NCI-H2107 treated with DMSO at 0.1 percent for 48 hours (cell line): ENCODE data around the gene GAP43.

Experiments used
- DNase-seq: peaks from one replicate; lab custom pipeline; 2025; ENCODE audit not compliant: unreplicated experiment; lab: John Stamatoyannopoulos, UW

Gene GAP43

DNA sequence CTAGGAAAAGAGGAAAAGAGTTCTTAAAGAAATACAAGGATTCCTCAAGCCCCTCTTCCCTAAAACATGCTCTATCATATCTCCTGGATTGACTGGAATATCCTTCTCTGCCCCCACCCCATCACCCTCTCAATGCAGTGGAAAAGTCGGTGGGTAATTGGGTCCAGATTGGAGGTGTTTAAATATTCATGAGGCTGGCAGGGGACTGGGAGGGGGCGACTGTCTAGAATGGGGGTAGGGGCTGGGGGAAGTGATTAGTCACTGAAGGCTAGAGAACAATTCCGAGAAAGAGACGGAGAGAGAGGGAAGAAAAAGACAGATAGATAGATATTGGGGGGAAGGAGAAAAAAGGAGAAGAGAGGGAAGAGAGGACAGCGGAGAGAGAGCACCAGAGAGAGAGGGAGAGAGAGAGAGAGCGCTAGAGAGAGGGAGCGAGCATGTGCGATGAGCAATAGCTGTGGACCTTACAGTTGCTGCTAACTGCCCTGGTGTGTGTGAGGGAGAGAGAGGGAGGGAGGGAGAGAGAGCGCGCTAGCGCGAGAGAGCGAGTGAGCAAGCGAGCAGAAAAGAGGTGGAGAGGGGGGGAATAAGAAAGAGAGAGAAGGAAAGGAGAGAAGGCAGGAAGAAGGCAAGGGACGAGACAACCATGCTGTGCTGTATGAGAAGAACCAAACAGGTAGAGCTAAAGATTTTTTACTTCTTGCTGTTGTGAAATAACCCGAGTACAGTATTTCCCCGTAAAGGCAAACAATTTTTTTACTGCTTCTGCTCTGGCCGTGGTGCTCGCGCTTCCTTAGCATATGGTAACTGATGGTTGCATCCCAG lies at the start of gene GAP43:
TSS of gene GAP43 (plus strand) at position 467 of the 825 bp plus-strand sequence. CDS start at position 647, 180 bp downstream.
- peak; percentile 57 for DNase-seq

GRCh38 chr3:115576325-115576875 lies 46.9 kb upstream of the GAP43 start:
- no peak for DNase-seq

GRCh38 chr3:115577000-115577399 lies 46.3 kb upstream of the GAP43 start:
- DNase-seq = no peak

GRCh38 chr3:115578331-115578730 lies 45.0 kb upstream of the GAP43 start:
- DNase-seq = no peak

DNA sequence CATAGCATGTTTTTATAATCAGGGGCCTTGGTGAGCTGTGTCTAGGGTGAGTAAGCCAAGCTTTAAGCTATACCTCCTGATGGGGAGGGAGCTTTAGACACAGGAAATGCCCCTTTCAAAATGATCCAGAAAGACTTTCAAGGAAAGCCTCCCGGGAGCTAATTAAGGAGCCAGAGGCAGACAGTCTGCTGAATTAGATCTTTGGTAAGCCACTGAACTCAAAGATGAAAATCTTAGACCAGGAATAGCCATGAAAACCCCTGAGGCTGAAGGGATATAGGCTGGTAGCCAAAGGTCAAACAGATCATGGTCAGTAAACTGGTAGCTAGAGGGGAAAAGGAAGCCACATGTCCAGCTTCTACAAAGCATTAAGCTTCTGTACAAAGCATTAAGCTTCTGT lies 42.7 kb upstream of the GAP43 start:
- DNase-seq = no peak

- DNase-seq = no peak
Observed at GRCh38 chr3:115581362-115582135, 41.8 kb upstream of the GAP43 start.

DNA sequence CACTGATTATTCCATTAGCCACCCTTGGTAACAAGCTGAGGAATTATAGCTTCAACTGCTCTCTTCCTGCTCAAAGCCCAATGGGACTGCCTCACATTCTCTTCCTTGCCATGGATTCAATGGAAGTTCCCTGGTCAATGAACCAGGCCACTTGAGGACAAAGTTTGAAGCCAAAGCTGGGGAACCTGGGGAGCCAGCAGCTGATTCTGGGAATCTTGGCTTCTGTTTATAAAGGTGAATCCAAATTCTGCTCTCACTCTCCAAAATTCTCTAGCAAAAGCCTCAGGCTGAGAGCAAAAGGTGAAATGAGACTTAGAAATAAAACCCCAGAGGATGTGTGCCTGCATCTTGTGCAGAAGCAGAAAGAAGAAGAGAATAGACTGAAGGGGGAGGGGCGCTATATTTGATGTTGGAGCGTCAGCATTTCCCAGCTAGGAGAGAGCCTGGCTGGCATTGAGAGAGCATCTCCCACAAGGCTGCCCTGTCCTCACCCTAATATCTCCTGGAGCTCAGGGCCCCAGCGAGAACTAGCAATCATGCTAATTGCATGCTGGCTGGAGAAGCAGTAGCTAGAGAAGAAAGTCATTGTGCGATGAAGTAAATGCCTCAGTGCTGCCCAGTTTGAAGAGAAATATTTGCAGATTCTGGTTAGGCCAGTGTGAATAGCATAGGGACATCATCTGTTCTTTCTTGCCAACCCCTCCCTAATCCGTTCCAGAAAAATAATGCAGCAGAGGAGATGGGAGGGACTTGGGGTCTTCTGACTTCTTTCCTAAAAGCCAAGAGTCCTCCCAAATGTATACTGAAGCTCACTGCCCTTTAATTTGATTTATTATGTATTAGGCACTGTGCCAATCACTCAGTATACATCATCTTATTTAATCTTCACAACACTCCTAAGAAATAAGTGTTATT lies 34.9 kb upstream of the GAP43 start:
- no peak for DNase-seq

GRCh38 chr3:115590873-115591272 lies 32.4 kb upstream of the GAP43 start:
- DNase-seq = no peak

DNA sequence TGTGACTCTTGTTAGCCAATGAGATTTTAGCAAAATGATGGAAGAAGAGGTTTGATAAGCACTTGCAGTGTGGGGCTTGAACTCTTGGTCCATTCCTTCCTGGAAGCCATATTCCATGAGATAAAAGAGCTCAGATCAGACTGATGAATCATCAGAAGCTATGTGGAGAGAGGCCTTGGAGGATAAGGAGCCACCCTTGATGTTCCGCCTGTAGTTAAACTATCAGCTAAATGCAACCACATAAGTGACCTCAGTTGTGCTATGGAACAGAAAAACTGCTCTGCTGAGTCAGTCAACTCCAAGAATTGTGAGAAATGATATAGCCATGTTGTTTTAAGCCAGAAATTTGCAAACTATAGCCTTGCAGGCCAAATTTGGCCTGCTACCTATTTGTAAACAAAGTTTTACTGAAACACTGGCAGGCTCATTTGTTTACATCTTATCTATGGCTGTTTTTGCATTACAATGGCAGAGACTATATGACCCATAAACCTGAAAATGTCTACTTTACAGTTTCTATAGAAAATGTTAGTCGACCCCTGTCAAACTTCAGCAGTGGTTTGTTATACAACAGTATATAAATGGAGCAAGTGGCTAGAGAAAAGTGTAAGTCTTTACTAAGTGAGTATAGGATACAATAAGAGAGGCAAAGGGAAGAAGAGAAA lies 27.6 kb upstream of the GAP43 start:
- no peak for DNase-seq

DNA sequence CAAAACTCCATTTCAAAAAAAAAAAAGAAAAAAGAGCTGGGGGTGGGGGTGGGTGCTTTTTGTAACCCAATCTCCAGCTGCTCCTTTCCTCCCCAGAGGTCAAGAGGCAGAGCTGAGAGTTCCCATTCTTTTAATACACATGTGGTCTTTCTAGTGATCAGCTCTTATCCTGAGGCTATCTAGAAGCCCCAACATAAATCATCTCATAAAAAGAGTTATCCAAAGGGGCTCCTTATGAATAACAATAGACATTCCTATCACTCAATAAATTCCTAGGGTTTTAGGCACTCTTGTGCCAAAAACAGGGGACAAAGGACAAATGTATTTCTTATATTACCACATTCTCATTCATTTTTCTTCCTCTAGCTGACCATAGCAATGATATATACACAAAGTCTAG lies 25.1 kb upstream of the GAP43 start:
- DNase-seq = no peak

DNA sequence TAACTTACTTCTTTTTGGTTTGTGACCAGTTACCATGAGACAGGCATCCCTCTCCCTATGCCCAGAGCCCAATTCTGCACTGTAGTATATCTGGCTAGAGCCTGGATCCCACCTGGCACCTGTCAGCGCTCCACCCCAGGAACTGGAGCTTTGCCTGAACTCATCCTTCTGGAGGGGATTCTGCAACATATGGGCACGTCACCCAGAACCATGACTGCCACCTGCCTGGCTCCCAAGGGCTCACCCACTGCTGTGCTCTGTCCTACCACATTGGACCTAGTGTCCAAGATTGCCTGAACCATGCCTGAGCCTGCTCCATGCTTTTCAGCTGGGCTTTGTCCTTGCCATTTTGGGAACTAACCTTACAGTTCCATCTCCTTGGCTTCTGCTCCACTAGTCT lies 21.1 kb upstream of the GAP43 start:
- no peak for DNase-seq

- no peak for DNase-seq
Observed at GRCh38 chr3:115611630-115612029, 11.7 kb upstream of the GAP43 start.

DNA sequence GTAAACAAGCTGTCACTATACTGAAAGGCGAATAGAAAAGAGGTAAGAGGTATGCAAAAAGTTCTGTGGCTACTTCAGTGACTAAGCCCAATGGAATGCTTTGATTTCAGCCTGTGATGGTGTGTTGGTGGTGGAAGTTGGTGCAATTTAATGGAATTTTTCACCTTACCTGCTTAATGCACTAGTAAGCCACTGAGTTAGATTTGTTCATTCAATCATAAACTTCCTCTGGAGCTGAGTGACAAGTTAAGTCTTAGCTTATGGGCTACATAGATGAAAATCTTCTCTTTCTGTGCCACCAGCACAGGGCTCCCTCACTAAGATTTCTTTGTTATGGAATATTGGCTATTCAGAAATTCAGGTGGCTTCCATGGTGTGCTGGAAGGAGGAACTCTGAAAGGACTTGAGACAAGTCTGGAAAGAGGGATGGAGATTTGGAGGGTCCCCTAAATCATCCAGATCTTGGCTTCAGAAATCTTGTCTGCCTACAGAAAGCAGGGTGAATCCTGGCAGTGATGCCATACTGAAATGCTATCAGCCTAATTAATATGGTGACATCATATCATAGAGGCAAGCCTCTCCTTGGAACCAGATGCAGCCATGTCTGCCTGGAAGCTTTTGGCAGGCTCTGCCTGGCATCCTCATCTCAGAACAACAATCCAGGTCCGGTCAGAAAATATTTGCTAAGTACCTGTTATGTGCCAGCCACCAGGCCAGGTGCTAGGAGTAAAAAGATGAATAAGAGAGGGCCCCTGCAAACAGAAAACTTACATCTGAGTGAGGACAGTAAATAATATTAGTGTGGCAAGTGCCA lies 8.1 kb upstream of the GAP43 start:
- no peak for DNase-seq

DNA sequence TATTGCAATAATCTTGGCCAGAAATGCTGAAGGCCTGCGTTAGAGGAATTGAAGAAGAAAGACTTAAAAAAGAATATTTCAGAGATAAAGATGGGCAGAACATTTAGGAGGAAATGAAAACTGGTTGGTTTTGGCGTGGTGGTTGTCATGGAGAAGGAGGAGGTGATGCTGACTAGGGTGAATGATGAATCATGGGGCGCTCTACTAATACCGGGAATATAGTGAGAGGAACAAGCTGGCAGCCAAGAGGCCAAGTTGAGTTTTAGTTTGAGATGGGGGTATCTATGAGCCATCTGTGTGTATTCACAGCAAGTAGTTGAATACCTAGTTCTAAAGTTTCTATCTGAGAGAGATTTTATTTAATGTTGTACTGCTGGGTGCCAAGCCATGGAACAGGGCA lies 6.8 kb upstream of the GAP43 start:
- no peak for DNase-seq

- DNase-seq = no peak
Observed at GRCh38 chr3:115617591-115617990, 5.7 kb upstream of the GAP43 start.

DNA sequence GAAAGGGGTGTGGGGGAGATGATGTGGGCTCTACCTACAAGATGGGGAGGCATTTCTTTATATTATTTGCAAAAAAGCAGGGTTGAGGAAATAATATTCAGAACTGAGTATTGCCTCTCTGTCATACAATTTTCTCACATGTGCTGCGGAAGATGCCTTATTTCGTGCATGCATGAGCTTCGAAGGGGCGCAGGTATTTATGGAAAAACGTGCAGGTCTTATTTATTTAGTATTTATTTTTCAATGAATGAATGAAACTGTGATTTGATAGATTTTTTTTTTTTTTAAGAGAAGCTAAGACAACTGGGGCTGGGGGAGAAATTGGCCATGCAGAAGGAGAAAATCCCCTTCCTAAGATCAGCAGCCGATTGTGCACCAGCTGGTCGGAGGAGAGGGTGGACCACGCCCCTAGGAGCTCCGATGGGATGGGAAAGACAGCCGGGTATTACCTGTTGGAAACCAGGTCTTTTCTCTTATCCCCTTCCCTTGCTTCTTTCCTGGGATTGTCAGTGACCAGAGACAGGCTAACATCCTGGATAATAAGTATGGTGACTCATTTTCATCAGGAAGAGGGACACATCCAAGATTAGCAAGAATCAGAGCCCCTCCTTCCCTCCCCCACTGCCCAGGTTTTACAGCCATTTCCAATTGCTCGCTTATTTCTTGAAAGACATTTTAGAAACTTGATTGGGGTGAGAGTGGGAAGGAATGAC lies 875 bp downstream of the GAP43 start:
- DNase-seq = no peak

- no peak for DNase-seq
Observed at GRCh38 chr3:115624901-115625300, 1.6 kb downstream of the GAP43 start.

- no peak for DNase-seq
Observed at GRCh38 chr3:115626006-115626409, 2.7 kb downstream of the GAP43 start.

DNA sequence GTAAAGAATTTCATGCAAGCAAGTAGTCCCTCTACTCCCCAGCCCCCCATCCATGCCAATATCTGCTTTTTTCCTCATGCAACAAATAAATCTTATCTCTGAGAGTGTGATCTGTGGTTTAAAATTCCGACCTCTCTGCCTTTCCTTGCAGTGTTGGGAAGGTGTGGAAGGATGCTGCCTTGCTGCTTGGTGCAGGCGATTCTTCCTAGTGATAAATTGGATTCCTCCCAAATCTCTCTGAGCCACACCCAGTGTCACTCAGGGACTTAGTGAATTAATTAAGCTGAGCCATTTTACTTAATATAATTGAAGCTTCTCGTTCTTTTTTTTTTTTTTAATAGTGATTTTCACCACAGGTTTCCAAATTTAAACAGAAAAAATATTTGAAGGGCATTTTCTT lies 3.4 kb downstream of the GAP43 start:
- no peak for DNase-seq
